Hepatocyte (in vitro differentiated cells): Measurements from ENCODE around the gene VENTX. TPM values are rescaled to one million over a fixed set of nuclear protein-coding genes. Genes with fewer than 3 reads are reported as not detected.

ENCODE experiments used
- DNase-seq: peaks from one replicate; pipeline ENCODE4 v3.0.0-alpha.2; 2016; ENCODE audit warnings: low spot score
- H2AFZ ChIP-seq: fragments of 200-600 bp; sonication (generic); 2 replicates; pipeline ENCODE4 v1.6.0; 2016; ENCODE audit warnings: antibody characterized with exemption, mild to moderate bottlenecking
- H3K27ac ChIP-seq: fragments of 200-600 bp; sonication (generic); 2 replicates; pipeline ENCODE4 v1.5.1; 2016; ENCODE audit warnings: mild to moderate bottlenecking
- H3K27me3 ChIP-seq: fragments of 200-600 bp; sonication (generic); 2 replicates; pipeline ENCODE4 v1.6.1; 2016
- H3K36me3 ChIP-seq: fragments of 200-600 bp; sonication (generic); replicated peaks from 2 replicates; pipeline ENCODE4 v1.5.1; 2016; ENCODE audit warnings: low read depth; ENCODE audit not compliant: insufficient read depth
- H3K4me1 ChIP-seq: fragments of 200-600 bp; sonication (generic); 2 replicates; pipeline ENCODE4 v1.5.1; 2016; ENCODE audit warnings: mild to moderate bottlenecking, moderate library complexity; ENCODE audit not compliant: insufficient read depth
- H3K4me2 ChIP-seq: fragments of 200-600 bp; sonication (generic); 2 replicates; pipeline ENCODE4 v1.6.0; 2016
- H3K4me3 ChIP-seq: fragments of 200-600 bp; sonication (generic); 2 replicates; pipeline ENCODE4 v1.5.1; 2016; ENCODE audit warnings: mild to moderate bottlenecking
- H3K79me2 ChIP-seq: fragments of 200-600 bp; sonication (generic); 2 replicates; pipeline ENCODE4 v1.6.0; 2017; ENCODE audit warnings: mild to moderate bottlenecking
- H3K9me2 ChIP-seq: fragments of 200-600 bp; sonication (generic); replicated peaks from 2 replicates; pipeline ENCODE4 v1.6.0; 2017; ENCODE audit warnings: mild to moderate bottlenecking; ENCODE audit not compliant: insufficient read depth
- H3K9me3 ChIP-seq: fragments of 200-600 bp; sonication (generic); 2 replicates; pipeline ENCODE4 v1.5.1; 2016; ENCODE audit warnings: low read depth, mild to moderate bottlenecking
- H4K20me1 ChIP-seq: fragments of 200-600 bp; sonication (generic); 2 replicates; pipeline ENCODE4 v1.6.0; 2016; ENCODE audit warnings: mild to moderate bottlenecking; ENCODE audit not compliant: insufficient read depth, poor library complexity, severe bottlenecking
- CTCF ChIP-seq: fragments of 200-600 bp; sonication (generic); IDR thresholded peaks from 2 replicates; pipeline ENCODE4 v1.5.1; 2016; ENCODE audit warnings: antibody characterized with exemption, mild to moderate bottlenecking; ENCODE audit not compliant: poor library complexity
- EZH2 ChIP-seq: fragments of 200-600 bp; sonication (generic); IDR thresholded peaks from 2 replicates; pipeline ENCODE4 v1.6.1; 2016; ENCODE audit warnings: antibody characterized with exemption, mild to moderate bottlenecking, borderline replicate concordance
- EZH2phosphoT487 ChIP-seq: fragments of 200-600 bp; sonication (generic); IDR thresholded peaks from one replicate; pipeline ENCODE4 v1.6.1; 2018; ENCODE audit warnings: antibody characterized with exemption, mild to moderate bottlenecking, low read depth, moderate library complexity; ENCODE audit not compliant: unreplicated experiment, severe bottlenecking
- WGBS: methylation state at CpG from one replicate; pipeline ENCODE4 v1.1.6; 2016; ENCODE audit warnings: low lambda C conversion rate; ENCODE audit errors: missing lambda C conversion rate; 5-methylcytosine and 5-hydroxymethylcytosine counted together
- polyA plus RNA-seq: library from polyadenylated mRNA; unstranded; fragments of >200 nt; fragmentation: Nextera tagmentation; extraction: Ambion mirVana; gene quantifications from 2 replicates; pipeline ENCODE4 v1.2.1, GENCODE V29; 2016
- total RNA-seq: library from RNA; depleted of rRNA; stranded (reverse); fragments of >200 nt; gene quantifications from 2 replicates; pipeline ENCODE4 v1.2.3, GENCODE V29; 2014

VENTX gene
- total and polyA plus RNA-seq, 2 experiments from 2014 or later: not detected

- no peaks in the 10 kb centered on the region for H3K9me3 ChIP-seq
- TF ChIP-seq EZH2phosphoT487: no peak
- TF ChIP-seq EZH2: no peak
- TF ChIP-seq CTCF: no peak
- H2AFZ ChIP-seq: no peak overlapping the region
- H3K27ac ChIP-seq: no peak overlapping the region
- no peak overlapping the region for H3K4me3 ChIP-seq
- WGBS: 89% methylated on average over 31 of the region's 32 CpGs
- DNase-seq: no peak
- no peaks in the 10 kb centered on the region for H3K9me2 ChIP-seq
- no peaks in the 10 kb centered on the region for H3K4me1 ChIP-seq
- no peaks in the 10 kb centered on the region for H4K20me1 ChIP-seq
- H3K27me3 ChIP-seq: peaks cover 7% of the 10 kb centered on the region
- no peaks in the 10 kb centered on the region for H3K36me3 ChIP-seq
- no peak overlapping the region for H3K4me2 ChIP-seq
- H3K79me2 ChIP-seq: no peaks in the 10 kb centered on the region
Observed at GRCh38 chr10:133213641-133214467, 23.8 kb upstream of the VENTX start.

GRCh38 chr10:133214468-133215410 is 22.9 kb upstream of the VENTX start:
- Histone ChIP-seq H3K4me2 (no peak overlapping the region), H3K36me3 (no peaks in the 10 kb centered on the region), H4K20me1 (no peaks in the 10 kb centered on the region), H3K4me3 (no peak overlapping the region), H3K4me1 (no peaks in the 10 kb centered on the region), H3K9me3 (no peaks in the 10 kb centered on the region), H3K9me2 (no peaks in the 10 kb centered on the region), H3K27ac (no peak overlapping the region), H3K27me3 (peaks cover 16% of the 10 kb centered on the region), H2AFZ (no peak overlapping the region), H3K79me2 (no peaks in the 10 kb centered on the region)
- DNase-seq: no peak
- WGBS: 91% methylated on average over 27 of the region's 28 CpGs
- TF ChIP-seq CTCF (no peak), EZH2phosphoT487 (no peak), EZH2 (no peak)

DNA sequence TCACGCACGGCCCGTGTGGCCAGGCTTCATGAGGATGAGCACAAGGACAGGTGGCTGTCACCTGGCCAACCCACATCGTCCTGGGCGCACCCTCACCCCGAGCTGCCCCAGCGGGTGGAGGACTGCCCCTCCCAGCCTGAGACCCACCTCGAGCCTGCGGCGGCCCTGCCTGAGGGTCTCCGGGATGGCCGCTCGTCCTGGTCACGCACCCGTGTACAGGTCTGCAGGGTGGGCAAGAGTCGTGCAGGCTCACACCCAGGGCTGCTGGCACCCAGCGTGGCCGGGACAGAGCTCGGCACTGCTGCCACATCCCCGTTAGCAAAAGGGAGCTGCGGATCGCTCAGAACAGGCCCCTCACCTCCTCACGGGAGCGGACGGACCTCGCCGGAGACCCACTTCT is 22.1 kb upstream of the VENTX start:
- no peak overlapping the region for H3K27ac ChIP-seq
- no peak overlapping the region for H2AFZ ChIP-seq
- no peak for TF ChIP-seq EZH2
- TF ChIP-seq CTCF: no peak
- no peak for TF ChIP-seq EZH2phosphoT487
- no peak for DNase-seq
- 97% methylated on average over 27 of the region's 27 CpGs for WGBS
- no peak overlapping the region for H3K4me2 ChIP-seq
- no peaks in the 10 kb centered on the region for H3K36me3 ChIP-seq
- no peaks in the 10 kb centered on the region for H3K9me3 ChIP-seq
- H3K4me1 ChIP-seq: no peaks in the 10 kb centered on the region
- H3K27me3 ChIP-seq: peaks cover 18% of the 10 kb centered on the region
- H3K79me2 ChIP-seq: no peaks in the 10 kb centered on the region
- H3K9me2 ChIP-seq: no peaks in the 10 kb centered on the region
- no peak overlapping the region for H3K4me3 ChIP-seq
- H4K20me1 ChIP-seq: no peaks in the 10 kb centered on the region
